Astrocyte of the spinal cord (primary cell): Measurements from ENCODE around the gene APBB2.

ENCODE experiments used
- DNase-seq: peaks from one replicate; pipeline ENCODE4 v3.0.0; 2011; ENCODE audit warnings: low read depth, low spot score
- H3K4me3 ChIP-seq: 2 replicates; pipeline ENCODE4 v1.5.1; 2011; ENCODE audit warnings: low read depth, mild to moderate bottlenecking, low read length, moderate library complexity
- in situ Hi-C: cut with HindIII; loops from 2 replicates; pipeline ENCODE4 v1.10.0; 2017; ENCODE audit warnings: low sequenced_read_pairs
- TF ChIP-seq, protein P1 (sequence below): IDR thresholded peaks from 2 replicates; pipeline ENCODE4 v1.5.1; 2012; ENCODE audit warnings: low read depth, mild to moderate bottlenecking, low read length, inconsistent platforms

The APBB2 gene

DNA sequence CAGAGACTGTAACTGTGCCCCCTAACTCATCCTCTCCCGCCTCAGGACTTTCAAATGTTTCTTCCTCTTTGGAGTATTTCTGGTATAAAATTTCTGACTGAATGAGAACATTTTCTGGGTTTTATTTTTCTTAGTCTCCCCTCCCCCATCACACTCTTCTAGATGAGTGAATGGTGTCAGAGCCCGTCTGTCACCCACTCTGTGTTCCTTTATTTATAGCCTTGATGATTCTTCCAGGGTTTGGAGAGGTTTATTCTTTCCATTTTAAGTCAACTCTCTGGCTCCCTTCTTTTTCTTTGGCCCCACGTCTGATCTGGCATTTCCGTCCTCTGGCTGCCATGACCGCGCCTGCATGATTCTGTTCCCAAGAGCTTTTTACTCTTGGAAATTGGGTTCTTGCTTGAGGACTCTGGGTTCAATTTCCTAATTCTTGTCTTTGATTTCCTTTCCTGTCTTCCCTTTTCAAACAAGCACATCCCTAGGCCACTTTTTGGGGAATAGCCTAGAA lies 335.7 kb downstream of the APBB2 start:
- H3K4me3 ChIP-seq: no peak overlapping the region
- in situ Hi-C loops: no loop called here
- DNase-seq: no peak
- TF ChIP-seq, protein P1, sequence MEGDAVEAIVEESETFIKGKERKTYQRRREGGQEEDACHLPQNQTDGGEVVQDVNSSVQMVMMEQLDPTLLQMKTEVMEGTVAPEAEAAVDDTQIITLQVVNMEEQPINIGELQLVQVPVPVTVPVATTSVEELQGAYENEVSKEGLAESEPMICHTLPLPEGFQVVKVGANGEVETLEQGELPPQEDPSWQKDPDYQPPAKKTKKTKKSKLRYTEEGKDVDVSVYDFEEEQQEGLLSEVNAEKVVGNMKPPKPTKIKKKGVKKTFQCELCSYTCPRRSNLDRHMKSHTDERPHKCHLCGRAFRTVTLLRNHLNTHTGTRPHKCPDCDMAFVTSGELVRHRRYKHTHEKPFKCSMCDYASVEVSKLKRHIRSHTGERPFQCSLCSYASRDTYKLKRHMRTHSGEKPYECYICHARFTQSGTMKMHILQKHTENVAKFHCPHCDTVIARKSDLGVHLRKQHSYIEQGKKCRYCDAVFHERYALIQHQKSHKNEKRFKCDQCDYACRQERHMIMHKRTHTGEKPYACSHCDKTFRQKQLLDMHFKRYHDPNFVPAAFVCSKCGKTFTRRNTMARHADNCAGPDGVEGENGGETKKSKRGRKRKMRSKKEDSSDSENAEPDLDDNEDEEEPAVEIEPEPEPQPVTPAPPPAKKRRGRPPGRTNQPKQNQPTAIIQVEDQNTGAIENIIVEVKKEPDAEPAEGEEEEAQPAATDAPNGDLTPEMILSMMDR: no peak

DNA sequence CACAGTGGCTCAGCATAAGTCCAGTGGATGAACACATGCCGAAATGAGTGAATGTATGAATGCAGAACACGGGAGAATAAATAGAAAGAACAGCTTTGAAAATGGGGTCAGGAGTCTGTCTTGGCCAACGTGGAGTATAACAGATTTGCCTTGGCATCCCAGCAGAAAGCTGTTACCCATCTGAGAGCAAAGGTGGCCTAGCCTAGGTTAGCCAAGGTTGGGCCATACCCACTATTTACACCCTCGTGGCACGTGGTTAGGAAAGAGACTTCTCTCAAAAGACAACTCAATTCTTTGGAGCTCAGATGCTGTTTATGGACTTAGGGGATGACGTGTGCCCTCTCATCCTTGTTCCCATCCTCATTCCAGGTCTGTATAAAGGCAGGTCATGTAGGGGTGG lies 337.3 kb downstream of the APBB2 start:
- in situ Hi-C loops: no loop called here
- no peak for DNase-seq
- H3K4me3 ChIP-seq: no peak overlapping the region
- TF ChIP-seq, protein P1: no peak

DNA sequence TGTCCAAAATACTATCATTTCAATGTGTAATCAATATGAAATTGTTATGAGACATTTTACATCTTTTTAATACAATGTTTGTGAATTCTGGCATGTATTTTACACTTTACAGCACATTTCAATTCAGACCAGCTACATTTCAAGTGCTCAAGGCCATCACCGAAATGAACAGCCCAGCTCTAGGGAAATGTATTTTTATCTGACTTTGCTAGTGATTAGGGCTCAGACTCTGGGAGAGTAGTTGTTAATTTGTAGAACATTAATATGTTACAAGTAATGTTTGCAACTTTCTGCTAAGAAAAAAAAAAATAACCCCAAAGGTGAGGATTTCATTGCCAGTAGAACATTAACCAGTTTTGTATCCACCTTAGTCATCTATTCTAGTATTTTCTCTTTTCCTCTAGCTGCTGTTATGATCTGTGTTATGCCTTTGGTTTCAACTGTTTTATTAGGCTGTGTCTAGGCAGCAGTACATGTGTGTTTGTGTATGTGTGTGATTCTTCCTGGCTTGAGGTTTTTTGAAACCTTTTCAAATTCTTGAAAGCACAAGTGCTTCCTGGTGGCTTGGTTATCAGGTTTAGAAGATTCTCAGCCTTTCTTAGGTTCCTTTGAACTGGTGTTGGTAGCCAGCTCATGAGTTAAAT lies 338.7 kb downstream of the APBB2 start:
- H3K4me3 ChIP-seq: no peak overlapping the region
- DNase-seq: no peak
- in situ Hi-C loops: no loop called here
- TF ChIP-seq, protein P1: no peak

DNA sequence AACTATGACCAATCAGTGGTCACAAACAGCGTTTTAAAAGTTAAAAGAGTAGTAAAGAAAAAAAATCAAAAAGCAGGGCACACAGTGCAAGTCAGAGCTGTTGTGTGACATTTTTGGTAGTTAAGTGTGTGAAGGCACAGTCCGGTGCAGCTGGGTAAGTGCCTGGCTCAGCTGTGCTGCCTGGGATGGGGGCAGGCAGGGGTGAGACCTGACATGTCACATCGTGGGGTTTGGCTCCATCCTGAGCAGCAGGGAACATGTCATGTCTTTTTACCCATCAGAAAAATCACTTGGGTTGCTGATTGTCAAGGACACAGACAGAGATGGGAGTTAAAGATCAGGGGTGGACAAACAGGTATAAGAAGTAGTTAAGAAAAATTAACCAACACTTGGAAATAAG lies 339.4 kb downstream of the APBB2 start:
- H3K4me3 ChIP-seq: no peak overlapping the region
- TF ChIP-seq, protein P1: no peak
- in situ Hi-C loops: no loop called here
- no peak for DNase-seq

DNA sequence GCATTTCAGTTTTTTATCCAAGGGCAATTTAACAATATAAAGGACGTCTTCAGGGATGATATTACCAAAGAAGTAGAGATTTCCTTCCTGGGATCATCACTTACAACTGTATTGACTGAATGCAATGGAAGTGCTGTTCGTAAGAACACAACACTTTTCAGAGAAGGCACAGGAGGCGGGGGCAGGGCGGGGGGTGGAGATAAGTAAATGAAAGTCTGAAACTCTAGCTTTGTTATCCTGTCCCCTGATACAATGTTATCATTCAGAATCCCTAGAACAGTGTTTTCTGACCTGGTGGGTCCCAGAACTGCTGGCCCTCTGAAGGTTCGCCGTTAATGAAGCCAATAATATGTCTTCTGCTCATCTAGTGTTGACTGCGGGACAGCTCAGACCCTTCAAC lies 340.0 kb downstream of the APBB2 start:
- in situ Hi-C loops: no loop called here
- H3K4me3 ChIP-seq: no peak overlapping the region
- no peak for DNase-seq
- TF ChIP-seq, protein P1: no peak

DNA sequence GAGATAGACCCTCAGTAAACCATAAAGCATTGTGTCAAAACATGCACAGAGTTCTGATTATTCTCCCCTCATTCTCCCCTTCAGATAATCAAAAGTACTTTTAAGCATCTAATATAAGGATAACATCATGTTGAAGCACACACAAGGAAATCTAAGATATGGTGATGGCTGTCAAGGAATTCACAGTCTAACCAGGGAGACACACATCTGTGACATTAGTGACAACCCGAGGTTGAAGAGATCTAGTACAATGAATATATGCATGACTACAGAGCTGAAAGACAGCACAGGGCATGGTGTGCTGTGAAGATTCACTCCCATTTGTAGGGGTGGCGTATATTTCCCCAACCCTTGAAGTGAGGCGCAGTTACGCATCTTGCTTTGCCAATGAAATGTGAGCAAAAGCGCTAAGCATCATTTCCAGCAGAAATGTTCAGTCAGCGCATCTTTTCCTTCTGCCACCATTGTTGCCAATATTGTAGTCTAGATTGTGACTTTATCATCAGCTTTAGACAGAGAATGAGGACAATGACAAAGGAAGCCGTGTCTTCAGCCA lies 342.6 kb downstream of the APBB2 start:
- in situ Hi-C loops: no loop called here
- no peak for DNase-seq
- TF ChIP-seq, protein P1: no peak
- no peak overlapping the region for H3K4me3 ChIP-seq
